GM12878 (cell line): ENCODE data around the gene SPRR2E.

Experiments used
- ATF3 ChIP-seq: IDR thresholded peaks from 2 replicates; pipeline ENCODE4 v1.6.1; 2011; ENCODE audit warnings: low read depth, mild to moderate bottlenecking, low read length, moderate library complexity, borderline replicate concordance; ENCODE audit errors: extremely low read depth
- BMI1 ChIP-seq: fragments of 450-650 bp; IDR thresholded peaks from 2 replicates; pipeline ENCODE4 v1.6.1; 2016; ENCODE audit warnings: mild to moderate bottlenecking, moderate library complexity, borderline replicate concordance
- CEBPB ChIP-seq, 2 experiments: fragments of 150-350 bp in 1 of 2; IDR thresholded peaks; 2 replicates each; pipeline ENCODE4 v1.6.1; 2012 to 2014; ENCODE audit warnings: low read depth in 2 of 2, low read length in 2 of 2, borderline replicate concordance in 1 of 2, inconsistent platforms in 1 of 2
- CTCF ChIP-seq, 3 experiments: IDR thresholded peaks in 2 of 3; conservative IDR thresholded peaks in 1 of 3; 2 replicates each; pipeline ENCODE4 v1.5.1; 2011; ENCODE audit warnings: low read depth in 3 of 3, low read length in 3 of 3, mild to moderate bottlenecking in 3 of 3, control low read depth in 2 of 3, moderate library complexity in 2 of 3, inconsistent platforms in 1 of 3, mixed read lengths in 1 of 3; ENCODE audit not compliant: control insufficient read depth in 2 of 3, insufficient read depth in 1 of 3; ENCODE audit errors: extremely low read depth in 1 of 3
- E2F4 ChIP-seq: IDR thresholded peaks from 2 replicates; pipeline ENCODE4 v1.6.1; 2012; ENCODE audit warnings: low read depth, low read length, improper control_type of control experiment
- E4F1 ChIP-seq: fragments of 450-650 bp; IDR thresholded peaks from 2 replicates; pipeline ENCODE4 v1.6.1; 2018; ENCODE audit warnings: borderline replicate concordance, mild to moderate bottlenecking; ENCODE audit not compliant: partially characterized antibody
- HCFC1 ChIP-seq: fragments of 150-350 bp; IDR thresholded peaks from 2 replicates; pipeline ENCODE4 v1.6.1; 2014; ENCODE audit warnings: low read length
- MAX ChIP-seq: IDR thresholded peaks from 2 replicates; pipeline ENCODE4 v1.6.1; 2012; ENCODE audit warnings: low read depth, low read length, improper control_type of control experiment
- SIN3A ChIP-seq: IDR thresholded peaks from 2 replicates; pipeline ENCODE4 v1.6.1; 2012; ENCODE audit warnings: low read depth, low read length, improper control_type of control experiment
- SPI1 ChIP-seq: IDR thresholded peaks from 2 replicates; pipeline ENCODE4 v1.6.1; 2011; ENCODE audit warnings: low read depth, mild to moderate bottlenecking, low read length, moderate library complexity, borderline replicate concordance; ENCODE audit not compliant: insufficient read depth

- no peak for TF ChIP-seq BMI1
- TF ChIP-seq CEBPB (IDR thresholded peaks at IDR 0.05; ENCODE audit: borderline replicate concordance in 1 of 2, low read depth in 2 of 2, low read length in 2 of 2) = no peak
- TF ChIP-seq E2F4 = no peak
- no peak for TF ChIP-seq E4F1
- no peak for TF ChIP-seq SIN3A
- TF ChIP-seq HCFC1 = no peak
- no peak for TF ChIP-seq MAX
- no peak for TF ChIP-seq ATF3
- no peak for TF ChIP-seq CTCF (IDR thresholded peaks at IDR 0.05 in 2 of 3, conservative IDR thresholded peaks at IDR 0.05 in 1 of 3; ENCODE audit: control insufficient read depth in 2 of 3, extremely low read depth in 1 of 3, insufficient read depth in 1 of 3, low read depth in 3 of 3, low read length in 3 of 3)
- TF ChIP-seq SPI1 = no peak
Measured at GRCh38 chr1:153122831-153123421, 28.6 kb upstream of the SPRR2E start.
